Stimulated activated naive CD8-positive, alpha-beta T cell treated with anti-CD3 and anti-CD28 coated beads, Interleukin-15, Interleukin-2, amounts not matched to agents 100 ng/mL and 50 ng/mL, for 24 hours (primary cell): ENCODE results near the gene COPS6.

Experiments
- H3K27ac Mint-ChIP-seq: one replicate; pipeline ENCODE4 v1.8.0; 2021; ENCODE audit warnings: mild to moderate bottlenecking, mixed read lengths
- H3K27me3 Mint-ChIP-seq: one replicate; pipeline ENCODE4 v1.8.0; 2021; ENCODE audit warnings: mixed read lengths
- H3K36me3 Mint-ChIP-seq: one replicate; pipeline ENCODE4 v1.8.0; 2021; ENCODE audit warnings: low read depth, mixed read lengths
- H3K4me1 Mint-ChIP-seq: one replicate; pipeline ENCODE4 v1.8.0; 2021; ENCODE audit warnings: low read depth, mixed read lengths
- H3K4me3 Mint-ChIP-seq: one replicate; pipeline ENCODE4 v1.8.0; 2021; ENCODE audit warnings: mild to moderate bottlenecking, mixed read lengths
- H3K9me3 Mint-ChIP-seq: one replicate; pipeline ENCODE4 v1.8.0; 2021; ENCODE audit warnings: mixed read lengths

Gene COPS6

GRCh38 chr7:100106633-100107032 is 17.9 kb downstream of the COPS6 start:
- Mint-ChIP-seq H3K27ac (no peak overlapping the region), H3K27me3 (no peaks in the 10 kb centered on the region), H3K9me3 (no peaks in the 10 kb centered on the region), H3K4me1 (peaks cover 10% of the 10 kb centered on the region), H3K36me3 (peaks cover 39% of the 10 kb centered on the region), H3K4me3 (no peak overlapping the region)

GRCh38 chr7:100107125-100107737 is 18.5 kb downstream of the COPS6 start:
- Mint-ChIP-seq H3K4me1 (peaks cover 10% of the 10 kb centered on the region), H3K27ac (no peak overlapping the region), H3K36me3 (peaks cover 40% of the 10 kb centered on the region), H3K4me3 (no peak overlapping the region), H3K27me3 (no peaks in the 10 kb centered on the region), H3K9me3 (no peaks in the 10 kb centered on the region)

- H3K36me3 Mint-ChIP-seq = peaks cover 44% of the 10 kb centered on the region
- no peak overlapping the region for H3K4me3 Mint-ChIP-seq
- H3K9me3 Mint-ChIP-seq = no peaks in the 10 kb centered on the region
- no peaks in the 10 kb centered on the region for H3K27me3 Mint-ChIP-seq
- peaks cover 5% of the 10 kb centered on the region for H3K4me1 Mint-ChIP-seq
- H3K27ac Mint-ChIP-seq = no peak overlapping the region
These were observed 19.1 kb downstream of the COPS6 start for GRCh38 chr7:100107890-100108289.

GRCh38 chr7:100109521-100110163 is 20.9 kb downstream of the COPS6 start:
- Mint-ChIP-seq H3K9me3 (no peaks in the 10 kb centered on the region), H3K27ac (no peak overlapping the region), H3K4me1 (no peaks in the 10 kb centered on the region)

GRCh38 chr7:100111156-100111555 is 22.4 kb downstream of the COPS6 start:
- H3K9me3 Mint-ChIP-seq = no peaks in the 10 kb centered on the region
- H3K4me3 Mint-ChIP-seq = no peak overlapping the region
- H3K36me3 Mint-ChIP-seq = peaks cover 38% of the 10 kb centered on the region
- no peaks in the 10 kb centered on the region for H3K4me1 Mint-ChIP-seq
- no peak overlapping the region for H3K27ac Mint-ChIP-seq
- no peaks in the 10 kb centered on the region for H3K27me3 Mint-ChIP-seq

More at GRCh38 chr7:100109521-100110163, 20.9 kb downstream of the COPS6 start:
- Mint-ChIP-seq H3K36me3 (peaks cover 39% of the 10 kb centered on the region), H3K4me3 (no peak overlapping the region), H3K27me3 (no peaks in the 10 kb centered on the region)

GRCh38 chr7:100111914-100112313 is 23.1 kb downstream of the COPS6 start:
- Mint-ChIP-seq H3K27me3 (no peaks in the 10 kb centered on the region), H3K4me3 (no peak overlapping the region), H3K9me3 (no peaks in the 10 kb centered on the region), H3K4me1 (no peaks in the 10 kb centered on the region), H3K27ac (no peak overlapping the region), H3K36me3 (peaks cover 38% of the 10 kb centered on the region)

- H3K27me3 Mint-ChIP-seq = no peaks in the 10 kb centered on the region
- H3K36me3 Mint-ChIP-seq = peaks cover 24% of the 10 kb centered on the region
- no peaks in the 10 kb centered on the region for H3K9me3 Mint-ChIP-seq
- H3K4me1 Mint-ChIP-seq = peaks cover 17% of the 10 kb centered on the region
- no peak overlapping the region for H3K27ac Mint-ChIP-seq
- no peak overlapping the region for H3K4me3 Mint-ChIP-seq
These were observed 26.3 kb downstream of the COPS6 start for GRCh38 chr7:100115026-100115425.

- Mint-ChIP-seq H3K4me3 (peak overlapping the region; percentile 96), H3K9me3 (no peaks in the 10 kb centered on the region), H3K27ac (peak overlapping the region; percentile 98), H3K27me3 (no peaks in the 10 kb centered on the region), H3K36me3 (peaks cover 8% of the 10 kb centered on the region), H3K4me1 (peaks cover 24% of the 10 kb centered on the region)
These were observed 29.8 kb downstream of the COPS6 start for GRCh38 chr7:100118388-100119071.

- Mint-ChIP-seq H3K4me3 (peak within 1 kb of the TSS; percentile 96), H3K4me1 (peaks cover 26% of the 10 kb centered on the region), H3K9me3 (no peaks in the 10 kb centered on the region), H3K27ac (peak within 1 kb of the TSS; percentile 98), H3K36me3 (peaks cover 9% of the 10 kb centered on the region), H3K27me3 (no peaks in the 10 kb centered on the region)
These were observed 30.6 kb downstream of the COPS6 start, which contains the start of the genes CNPY4 and TAF6 for GRCh38 chr7:100119072-100119969. CNPY4 (plus strand) TSS chr7:100119634; CDS start chr7:100119745, 111 bp downstream. TAF6 (minus strand) TSS chr7:100119358; CDS start chr7:100114209, 5,149 bp downstream.

- Mint-ChIP-seq H3K27ac (peak overlapping the region; percentile 98), H3K4me1 (peaks cover 33% of the 10 kb centered on the region), H3K27me3 (no peaks in the 10 kb centered on the region), H3K36me3 (peaks cover 13% of the 10 kb centered on the region), H3K9me3 (no peaks in the 10 kb centered on the region), H3K4me3 (peak overlapping the region; percentile 96)
These were observed 31.4 kb downstream of the COPS6 start for GRCh38 chr7:100119970-100120732.

- Mint-ChIP-seq H3K4me3 (peak overlapping the region; percentile 96), H3K4me1 (peaks cover 38% of the 10 kb centered on the region), H3K27me3 (no peaks in the 10 kb centered on the region), H3K27ac (peak overlapping the region; percentile 98), H3K9me3 (no peaks in the 10 kb centered on the region), H3K36me3 (peaks cover 13% of the 10 kb centered on the region)
These were observed 31.9 kb downstream of the COPS6 start for GRCh38 chr7:100120733-100121036.

GRCh38 chr7:100122067-100122466 is 33.3 kb downstream of the COPS6 start:
- Mint-ChIP-seq H3K4me1 (peaks cover 50% of the 10 kb centered on the region), H3K4me3 (no peak overlapping the region), H3K27ac (peak overlapping the region; percentile 21), H3K36me3 (peaks cover 5% of the 10 kb centered on the region), H3K27me3 (no peaks in the 10 kb centered on the region), H3K9me3 (no peaks in the 10 kb centered on the region)

- Mint-ChIP-seq H3K36me3 (peaks cover 5% of the 10 kb centered on the region), H3K4me1 (peaks cover 50% of the 10 kb centered on the region), H3K27me3 (no peaks in the 10 kb centered on the region), H3K9me3 (no peaks in the 10 kb centered on the region), H3K27ac (no peak overlapping the region), H3K4me3 (no peak overlapping the region)
These were observed 33.8 kb downstream of the COPS6 start for GRCh38 chr7:100122568-100122967.
